ENCODE data around the gene TRMT44.
A peak's percentile ranks its signal among the peaks of the same experiment; 100 is the strongest.
"Not testable (repeated sequence)": the region's sequence is repeated elsewhere in the genome, so short reads cannot be mapped to it uniquely, and the experiment has no call there.

The TRMT44 gene

GRCh38 chr4:8406887-8407286 is 33.7 kb upstream of the TRMT44 start:
- peak; percentile 22 for DNase-seq

- DNase-seq: no peak
These were observed 33.3 kb upstream of the TRMT44 start for GRCh38 chr4:8407316-8407715.

DNA sequence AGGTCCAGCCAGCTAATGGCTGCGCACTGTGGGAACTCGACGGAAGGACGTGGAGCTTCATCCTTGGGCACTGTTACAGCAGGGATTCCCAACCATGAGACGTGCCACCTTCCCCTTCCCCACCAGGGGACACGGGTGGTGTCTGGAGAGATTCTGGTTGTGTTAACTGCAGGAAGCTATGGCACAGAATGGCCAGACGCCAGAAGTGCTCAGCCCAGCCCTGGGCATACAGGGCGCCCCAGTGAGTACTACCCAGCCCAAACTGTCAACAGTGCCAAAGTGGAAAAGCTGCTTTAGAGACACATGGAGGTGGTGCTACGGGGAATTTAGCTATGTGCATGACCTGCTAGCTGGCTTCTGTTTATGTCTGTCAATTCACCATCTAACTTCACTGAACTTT is 32.8 kb upstream of the TRMT44 start:
- no peak for DNase-seq

DNA sequence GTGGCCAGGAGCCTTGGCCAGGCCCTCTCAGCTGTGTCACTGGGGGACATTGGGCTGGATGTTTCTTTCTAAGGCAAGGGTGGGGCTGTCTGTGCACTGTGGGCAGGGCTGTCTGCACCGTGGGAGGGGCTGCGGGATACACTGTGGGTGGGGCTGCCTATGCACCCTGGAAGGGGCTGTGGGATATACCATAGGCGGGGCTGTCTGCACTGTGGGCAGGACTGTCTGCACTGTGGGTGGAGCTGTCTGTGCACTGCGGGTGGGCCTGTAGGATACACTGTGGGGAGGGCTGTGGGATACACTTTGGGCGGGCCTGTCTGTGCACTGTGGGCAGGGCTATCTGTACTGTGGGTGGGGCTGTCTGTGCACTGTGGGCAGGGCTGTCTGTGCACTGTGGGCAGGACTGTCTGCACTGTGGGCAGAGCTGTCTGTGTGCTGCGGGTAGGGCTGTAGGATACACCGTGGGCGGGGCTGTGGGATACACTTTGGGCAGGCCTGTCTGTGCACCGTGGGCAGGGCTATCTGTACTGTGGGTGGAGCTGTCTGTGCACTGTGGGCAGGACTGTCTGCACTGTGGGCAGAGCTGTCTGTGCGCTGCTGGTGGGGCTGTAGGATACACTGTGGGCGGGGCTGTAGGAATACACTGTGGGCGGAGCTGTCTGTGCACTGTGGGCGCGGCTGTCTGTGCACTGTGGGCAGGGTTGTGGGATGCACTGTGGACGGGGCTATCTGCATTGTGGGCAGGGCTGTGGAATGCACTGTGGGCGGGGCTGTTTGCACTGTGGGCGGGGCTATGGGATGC is 31.1 kb upstream of the TRMT44 start:
- peak; percentile 78 for DNase-seq

GRCh38 chr4:8410066-8410625 is 30.4 kb upstream of the TRMT44 start:
- DNase-seq: no peak

DNA sequence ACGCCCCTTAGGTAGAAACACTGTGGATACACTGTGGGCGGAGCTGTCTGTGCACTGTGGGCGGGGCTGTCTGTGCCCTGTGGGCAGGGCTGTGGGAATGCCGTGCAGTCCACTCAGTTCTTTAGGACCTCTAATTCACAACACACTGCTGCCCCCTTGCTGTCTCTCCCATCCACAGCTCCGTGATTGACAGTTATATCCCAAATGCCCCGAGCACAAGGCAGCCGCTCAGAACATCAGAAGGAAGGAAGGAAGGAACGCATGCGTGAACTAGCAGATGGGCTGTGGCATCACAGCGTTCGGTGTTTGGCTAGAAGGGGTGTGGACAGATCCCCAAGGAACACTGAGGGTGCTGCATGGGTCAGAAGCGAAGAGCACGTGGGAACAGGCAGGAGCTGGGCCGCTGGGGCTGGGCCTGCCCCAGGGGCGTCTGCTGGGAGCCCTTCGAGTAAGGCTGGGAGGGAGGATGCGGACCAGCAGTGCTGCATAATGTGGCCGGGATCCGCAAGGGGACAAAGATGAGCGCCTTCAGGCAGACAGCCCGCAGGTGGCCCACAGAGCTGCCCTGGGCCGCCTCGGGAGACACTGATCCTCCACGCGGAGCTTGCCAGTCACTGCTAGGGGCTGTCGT is 29.8 kb upstream of the TRMT44 start:
- peak; percentile 75 for DNase-seq

DNA sequence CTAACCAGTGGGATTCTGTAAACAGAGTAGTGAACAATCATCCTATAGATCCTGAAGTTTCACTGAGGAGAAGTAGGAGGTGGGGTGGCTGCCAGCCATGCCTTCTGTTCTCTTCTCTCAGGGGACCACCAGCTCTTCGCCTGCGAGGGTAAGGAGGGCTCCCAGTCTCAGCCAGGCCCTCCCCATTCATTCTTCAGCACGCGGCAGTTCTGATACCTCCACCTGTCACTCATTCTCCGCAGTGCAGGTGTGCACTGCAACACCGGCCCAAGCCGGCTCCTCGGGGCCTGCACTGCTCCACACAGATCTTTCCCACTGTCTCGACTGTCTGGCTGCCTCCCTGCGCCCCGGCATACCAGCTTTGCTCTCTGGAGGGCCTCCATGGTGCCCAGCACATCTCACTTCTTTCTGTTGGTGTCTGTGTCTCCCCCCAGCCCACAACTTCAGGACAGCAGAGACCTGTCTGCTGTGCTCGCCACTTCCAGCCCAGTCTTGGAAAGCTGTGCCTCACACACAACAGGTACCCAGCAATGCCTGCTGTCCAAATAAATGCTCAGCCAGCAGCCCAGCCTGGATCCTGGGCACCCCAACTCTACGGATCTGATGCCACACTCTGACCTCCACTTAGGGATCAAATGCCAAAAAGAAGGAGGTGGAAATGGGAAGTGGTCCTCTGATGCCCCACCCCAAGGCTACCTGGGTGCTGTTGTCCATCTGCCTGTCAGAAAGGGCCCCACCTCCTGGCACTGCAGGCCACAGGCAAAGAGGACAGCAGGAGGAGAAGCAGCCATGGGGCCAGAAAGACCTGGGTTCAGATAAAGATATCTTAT is 29.0 kb upstream of the TRMT44 start:
- DNase-seq: no peak

GRCh38 chr4:8412288-8412687 is 28.3 kb upstream of the TRMT44 start:
- DNase-seq: no peak

- no peak for DNase-seq
These were observed 26.2 kb upstream of the TRMT44 start for GRCh38 chr4:8414377-8414776.

GRCh38 chr4:8417071-8417614 is 23.4 kb upstream of the TRMT44 start:
- DNase-seq: no peak

- DNase-seq: no peak
These were observed 21.1 kb upstream of the TRMT44 start for GRCh38 chr4:8419222-8420041.

DNA sequence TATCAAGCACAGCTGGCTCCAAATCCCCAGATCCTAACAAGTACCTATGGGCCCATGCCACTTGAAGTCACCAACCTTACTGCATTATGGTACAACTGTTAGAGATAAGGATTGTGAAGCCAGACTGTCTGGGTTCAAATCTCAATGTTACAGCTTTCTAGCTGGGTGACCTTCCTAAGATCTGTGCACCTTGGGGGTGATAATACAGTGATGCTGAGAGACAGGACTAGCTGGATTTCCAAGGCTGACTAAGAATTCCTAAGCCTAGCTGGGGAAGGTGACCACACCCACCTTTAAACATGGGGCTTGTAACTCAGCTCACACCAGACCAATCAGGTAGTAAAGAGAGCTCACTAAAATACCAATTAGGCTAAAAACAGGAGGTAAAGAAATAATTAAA is 20.4 kb upstream of the TRMT44 start:
- not testable (repeated sequence) for DNase-seq

GRCh38 chr4:8422327-8422726 is 18.2 kb upstream of the TRMT44 start:
- DNase-seq: no peak

GRCh38 chr4:8422786-8423185 is 17.8 kb upstream of the TRMT44 start:
- DNase-seq: no peak

DNA sequence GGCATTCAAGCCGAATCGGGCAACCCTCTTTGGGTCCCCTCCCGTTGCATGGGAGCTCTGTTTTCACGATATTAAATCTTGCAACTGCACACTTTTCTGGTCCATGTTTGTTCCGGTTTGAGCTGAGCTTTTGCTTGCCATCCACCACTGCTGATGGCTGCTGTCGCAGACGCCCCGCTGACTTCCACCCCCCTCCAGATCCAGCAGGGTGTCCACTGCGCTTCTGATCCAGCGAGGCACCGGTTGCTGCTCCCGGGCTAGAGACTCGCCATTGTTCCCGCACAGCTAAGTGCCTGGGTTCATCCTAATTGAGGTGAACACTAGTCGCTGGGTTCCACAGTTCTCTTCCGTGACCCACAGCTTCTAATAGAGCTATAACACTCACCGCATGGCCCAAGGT is 13.3 kb upstream of the TRMT44 start:
- DNase-seq: no peak

DNA sequence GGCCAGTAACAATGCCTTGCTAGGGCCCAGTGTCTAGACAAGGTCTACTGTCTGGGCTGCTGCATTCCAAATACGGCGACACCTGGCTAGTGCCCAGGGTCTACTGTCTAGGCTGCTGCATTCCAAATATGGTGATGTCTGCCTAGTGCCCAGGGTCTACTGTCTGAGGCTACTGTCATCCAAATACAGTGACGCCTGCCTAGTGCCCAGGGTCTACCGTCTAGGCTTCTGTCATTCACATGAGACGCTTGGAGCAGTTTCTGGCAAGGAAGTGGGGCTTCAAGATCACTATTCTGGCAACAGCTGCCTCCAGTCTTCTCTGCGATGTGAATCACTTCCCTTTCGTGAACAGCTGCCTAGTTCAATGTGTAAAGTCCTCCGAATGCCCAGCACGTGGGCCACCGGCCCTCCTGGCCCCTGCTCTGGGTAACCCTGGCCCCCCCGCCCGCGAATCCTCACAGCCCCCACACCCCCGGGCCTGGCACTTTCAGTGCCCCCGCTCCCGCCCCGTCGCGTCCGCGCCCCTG is 12.8 kb upstream of the TRMT44 start:
- peak; percentile 47 for DNase-seq

- DNase-seq: peak; percentile 88
These were observed 12.1 kb upstream of the TRMT44 start for GRCh38 chr4:8428288-8429097.

DNA sequence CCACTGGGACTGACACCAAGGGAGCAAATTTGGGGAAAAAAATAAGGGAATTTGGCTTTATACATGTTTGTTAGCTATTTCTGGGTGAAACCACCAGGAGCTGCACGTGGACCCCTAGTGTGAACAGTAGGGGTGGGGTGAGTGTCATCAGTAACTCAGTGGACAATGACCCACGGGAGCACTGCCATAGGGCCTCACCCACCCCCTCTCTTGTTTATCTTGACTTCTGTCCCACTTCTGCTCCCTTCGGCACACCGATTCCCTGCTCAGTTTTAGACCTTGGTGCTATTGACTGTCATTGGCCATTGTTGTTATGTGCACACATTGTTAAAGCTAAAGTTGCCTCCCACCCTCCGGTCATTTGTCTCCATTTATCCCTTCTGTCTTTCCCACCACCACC is 9.0 kb upstream of the TRMT44 start:
- no peak for DNase-seq

DNA sequence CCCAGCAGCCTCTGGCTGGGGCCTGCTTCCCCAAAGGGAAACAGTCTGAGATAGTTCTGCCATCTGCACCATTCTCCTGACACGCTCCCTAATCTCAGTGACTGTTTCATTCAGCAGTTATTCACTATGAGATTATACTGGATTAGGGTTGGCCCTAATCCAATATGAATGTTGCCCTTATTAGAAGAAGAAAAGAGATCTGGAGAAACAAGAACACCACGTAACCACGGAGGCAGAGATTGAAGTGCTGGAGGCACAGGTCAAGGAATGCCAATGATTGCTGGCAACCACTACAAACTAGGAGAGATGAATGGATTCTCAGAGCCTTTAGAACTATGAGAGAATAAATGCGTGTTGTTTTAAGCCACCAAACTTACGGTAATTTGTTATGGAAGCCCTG is 7.4 kb upstream of the TRMT44 start:
- DNase-seq: no peak

DNA sequence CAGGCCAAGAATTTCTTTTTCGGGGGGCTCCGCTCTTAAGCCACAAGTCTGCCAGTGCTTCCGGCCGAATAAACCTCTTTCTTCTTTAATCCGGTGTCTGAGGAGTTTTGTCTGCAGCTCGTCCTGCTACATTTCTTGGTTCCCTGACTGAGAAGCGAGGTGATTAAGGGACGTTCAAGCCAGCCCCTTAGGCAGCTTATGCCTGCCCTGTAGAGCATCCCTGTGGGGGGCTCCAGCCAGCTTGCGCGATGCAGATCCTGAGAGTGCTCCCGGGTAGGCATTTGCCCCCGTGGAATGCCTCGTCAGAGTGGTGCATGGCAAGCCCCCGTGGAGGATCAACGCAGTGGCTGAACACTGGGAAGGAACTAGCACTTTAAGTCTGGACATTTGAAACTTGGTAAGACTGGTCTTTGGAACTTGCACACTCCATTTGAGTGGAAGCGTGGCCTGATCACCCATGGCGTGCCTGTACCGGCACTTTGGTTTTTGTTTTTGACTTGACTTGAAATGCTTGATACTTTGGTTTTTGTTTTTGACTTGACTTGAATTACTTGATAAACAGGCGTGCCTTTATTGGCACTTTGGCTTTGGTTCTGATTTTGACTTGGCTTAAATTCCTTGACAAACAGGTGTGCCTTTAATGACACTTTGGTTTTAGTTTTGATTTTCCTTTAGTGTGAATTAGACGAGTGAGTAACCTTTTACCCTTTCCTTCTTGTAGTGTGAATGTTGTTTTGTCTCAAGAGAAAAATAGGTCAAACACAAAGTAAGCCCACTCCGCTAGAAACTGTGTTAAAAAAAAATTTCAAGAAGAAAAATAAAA is 6.1 kb upstream of the TRMT44 start:
- DNase-seq: no peak

All from fibroblast of skin of scalp (primary cell).